HEK293T (cell line): ENCODE measurements around the gene GPR17.

Experiments used
- BHLHE40 ChIP-seq: fragments of 450-650 bp; IDR thresholded peaks from 2 replicates; pipeline ENCODE4 v1.6.1; 2016; ENCODE audit warnings: mild to moderate bottlenecking, moderate library complexity, borderline replicate concordance
- FOXA1 ChIP-seq: fragments of 450-650 bp; IDR thresholded peaks from 2 replicates; pipeline ENCODE4 v1.6.1; 2016; ENCODE audit warnings: mild to moderate bottlenecking
- FOXM1 ChIP-seq: fragments of 450-650 bp; IDR thresholded peaks from 2 replicates; pipeline ENCODE4 v1.6.1; 2017; ENCODE audit warnings: mild to moderate bottlenecking, borderline replicate concordance
- NFRKB ChIP-seq: fragments of 450-650 bp; IDR thresholded peaks from 2 replicates; pipeline ENCODE4 v1.6.1; 2016; ENCODE audit warnings: mild to moderate bottlenecking, moderate library complexity
- PKNOX1 ChIP-seq: fragments of 450-650 bp; IDR thresholded peaks from 2 replicates; pipeline ENCODE4 v1.6.1; 2016

- no peak for TF ChIP-seq BHLHE40
- no peak for TF ChIP-seq FOXA1
- TF ChIP-seq FOXM1 = no peak
- no peak for TF ChIP-seq NFRKB
- TF ChIP-seq PKNOX1 = no peak
Measured at GRCh38 chr2:127606625-127607398, 39.1 kb upstream of the GPR17 start.
